Skin of body (tissue), 2 donors: ENCODE measurements around the gene KRT8. TPM values are rescaled to one million over a fixed set of nuclear protein-coding genes. Genes with fewer than 3 reads are reported as not detected.
"Not testable (repeated sequence)": the region's sequence is repeated elsewhere in the genome, so short reads cannot be mapped to it uniquely, and the experiment has no call there.

Experiments
- DNase-seq: peaks from one replicate; lab custom pipeline; 2025; lab: John Stamatoyannopoulos, UW
- total RNA-seq: library from RNA; depleted of rRNA; stranded (reverse); fragments of >200 nt; gene quantifications from one replicate; pipeline ENCODE4 v1.2.3, GENCODE V29; 2014

Gene KRT8
- total RNA-seq, 1 donor from 2014 or later: 16.2 TPM

DNA sequence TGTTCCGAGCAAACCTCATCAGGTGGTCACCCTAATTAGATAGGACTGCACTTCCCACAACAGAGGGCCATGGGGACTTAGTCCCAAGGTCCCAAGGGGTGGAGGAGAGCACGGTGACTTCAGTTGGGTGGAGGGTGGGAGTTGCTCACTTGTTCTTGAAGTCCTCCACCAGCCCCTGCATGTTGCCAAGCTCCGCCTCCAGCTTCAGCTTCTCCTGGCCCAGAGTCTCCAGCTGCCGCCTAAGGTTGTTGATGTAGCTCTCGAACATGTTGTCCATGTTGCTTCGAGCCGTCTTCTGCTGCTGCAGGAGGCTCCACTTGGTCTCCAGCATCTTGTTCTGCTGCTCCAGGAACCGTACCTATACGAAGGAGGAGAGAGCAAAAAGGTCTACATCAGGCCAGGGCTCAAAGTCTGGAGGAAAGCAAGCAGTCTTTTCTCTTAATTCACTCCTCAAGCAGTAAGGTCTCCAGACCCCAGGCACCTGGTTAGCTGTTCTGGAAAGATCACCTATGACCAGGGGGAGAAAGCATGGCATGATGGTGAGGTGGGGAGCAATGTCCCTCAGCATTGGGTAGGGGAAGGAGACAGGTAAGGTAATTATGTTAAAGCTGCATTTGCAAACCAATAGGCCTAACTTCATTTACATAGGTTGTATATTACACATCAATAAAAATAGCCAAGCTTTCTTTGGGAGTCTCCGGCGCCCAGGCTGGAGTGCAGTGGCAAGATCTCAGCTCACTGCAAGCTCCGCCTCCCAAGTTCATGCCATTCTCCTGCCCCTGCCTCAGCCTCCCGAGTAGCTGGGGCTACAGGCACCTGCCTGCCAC lies 2.9 kb downstream of the KRT8 start:
- DNase-seq: no peak

- DNase-seq: no peak
These were observed 3.8 kb downstream of the KRT8 start for GRCh38 chr12:52900896-52901714.

DNA sequence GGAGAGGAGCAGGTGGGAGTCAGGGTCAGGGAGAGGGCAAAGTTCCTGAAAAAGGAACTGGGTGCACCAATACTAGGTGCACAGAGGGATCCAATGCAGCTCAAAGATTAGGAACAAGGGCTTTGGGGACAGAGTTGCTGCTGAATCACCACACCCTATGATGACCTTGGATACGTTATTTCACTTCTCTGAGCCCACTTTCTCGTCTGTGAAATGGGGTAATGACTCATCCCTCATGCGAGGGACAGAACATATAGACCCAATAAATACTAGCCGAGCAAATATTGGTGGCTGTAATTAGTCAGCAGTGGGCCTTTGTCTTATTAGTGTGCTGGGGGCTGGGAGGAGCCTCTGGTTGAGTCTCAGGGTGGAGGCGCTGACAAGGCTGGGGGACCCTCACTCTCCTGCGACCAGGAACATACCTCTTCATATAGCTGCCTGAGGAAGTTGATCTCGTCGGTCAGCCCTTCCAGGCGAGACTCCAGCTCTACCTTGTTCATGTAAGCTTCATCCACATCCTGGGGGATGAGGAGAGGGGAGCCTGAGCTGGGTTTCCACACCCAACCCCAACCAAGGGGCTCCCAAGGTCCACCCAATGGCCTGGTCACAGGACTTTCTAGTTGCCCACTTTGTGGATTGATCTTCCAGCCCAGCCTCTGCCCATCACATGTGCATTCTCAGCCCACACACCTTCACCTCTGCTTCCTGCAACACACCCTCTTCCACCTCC lies 4.5 kb downstream of the KRT8 start:
- no peak for DNase-seq

GRCh38 chr12:52899338-52900035 lies 5.4 kb downstream of the KRT8 start:
- DNase-seq: no peak

DNA sequence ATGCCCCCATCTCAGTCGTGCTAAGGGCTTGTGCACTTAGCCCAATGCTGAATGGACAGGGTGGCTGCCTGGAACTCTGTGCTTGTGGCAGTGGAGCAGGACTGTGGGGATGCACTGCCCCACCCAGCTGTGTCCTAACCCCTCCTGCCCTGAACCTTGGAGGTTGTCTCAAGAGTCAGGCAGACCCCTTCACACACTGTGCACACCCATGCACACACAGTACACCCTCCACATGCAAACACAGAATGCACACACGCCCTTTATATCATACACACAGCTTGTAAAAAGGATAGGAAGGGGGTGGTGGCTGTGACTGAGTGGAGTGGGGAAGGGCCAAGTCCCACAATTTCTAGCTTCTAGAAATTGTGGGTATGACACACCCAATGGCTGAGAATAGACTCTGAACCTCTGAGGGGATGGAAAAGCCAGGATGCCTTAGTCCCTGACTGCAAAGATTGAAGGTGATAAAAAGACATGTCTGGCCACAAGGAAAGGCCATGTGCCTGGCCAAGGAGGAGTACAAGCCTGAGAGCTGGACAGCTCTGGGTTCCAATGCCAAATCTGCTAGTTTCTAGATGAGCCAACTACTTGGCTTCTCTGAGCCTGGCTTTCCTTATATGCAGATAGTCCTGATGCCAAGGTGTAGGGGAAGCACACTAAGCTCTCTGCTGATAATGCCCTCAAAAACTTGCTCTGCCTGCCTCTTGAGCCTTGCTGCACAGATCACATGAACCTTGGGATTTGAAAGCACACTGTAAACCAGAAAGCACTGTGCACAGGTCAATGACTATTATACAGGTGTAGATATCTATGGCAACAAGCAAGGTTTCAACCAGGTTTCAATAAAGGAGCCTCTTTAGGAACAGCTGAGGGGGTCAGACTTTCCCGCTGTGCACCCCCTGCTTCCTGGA lies 8.4 kb downstream of the KRT8 start:
- no peak for DNase-seq

GRCh38 chr12:52895726-52896189 lies 9.1 kb downstream of the KRT8 start:
- DNase-seq: no peak

DNA sequence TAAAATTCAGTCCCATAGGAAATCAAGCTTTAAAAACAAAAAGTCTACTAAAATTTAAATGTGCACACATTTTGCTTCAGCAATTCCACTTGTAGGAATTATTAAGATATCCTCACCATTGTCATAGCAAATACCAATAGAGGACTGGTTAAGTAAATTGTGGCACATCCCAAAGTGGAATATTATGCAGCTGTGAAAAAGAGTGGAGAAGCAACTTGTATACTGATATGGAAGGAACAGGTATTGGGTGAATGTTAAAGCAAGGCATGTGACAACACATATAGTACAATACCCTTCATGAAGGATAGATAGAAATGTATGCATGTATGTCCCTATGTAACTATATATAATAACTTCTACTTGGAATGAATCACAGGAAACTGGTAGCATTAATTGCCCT lies 11.9 kb downstream of the KRT8 start:
- DNase-seq: no peak

DNA sequence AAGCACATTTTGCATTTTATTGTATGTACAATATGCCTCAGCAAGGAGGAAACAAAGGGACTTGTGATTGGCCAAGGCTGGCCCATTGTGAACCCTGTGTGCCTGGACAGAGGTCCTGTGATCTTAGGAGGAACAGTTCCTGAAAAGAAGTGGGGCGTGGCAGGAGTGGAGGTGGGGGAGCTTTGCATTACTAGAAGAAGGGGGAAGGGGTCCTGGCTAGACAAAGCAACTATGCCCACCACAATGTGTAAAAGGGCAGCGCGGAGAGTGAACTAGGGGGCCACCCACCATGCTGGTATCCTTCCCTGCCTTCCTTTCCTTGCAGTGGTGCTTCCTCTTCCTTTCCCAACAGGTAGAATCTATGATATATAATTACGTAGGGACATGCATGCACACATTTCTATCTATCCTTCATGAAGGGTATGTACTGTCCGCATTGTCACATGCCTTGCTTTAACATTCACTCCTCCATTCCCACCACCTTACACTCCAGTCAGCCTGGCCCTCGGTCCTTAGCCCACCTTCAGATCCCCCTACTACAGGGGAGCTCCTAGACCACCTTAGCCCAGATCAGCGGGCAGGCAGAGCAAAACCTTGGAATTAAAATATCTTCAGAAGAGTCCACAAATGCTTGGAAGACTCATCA lies 12.5 kb downstream of the KRT8 start:
- DNase-seq: no peak

DNA sequence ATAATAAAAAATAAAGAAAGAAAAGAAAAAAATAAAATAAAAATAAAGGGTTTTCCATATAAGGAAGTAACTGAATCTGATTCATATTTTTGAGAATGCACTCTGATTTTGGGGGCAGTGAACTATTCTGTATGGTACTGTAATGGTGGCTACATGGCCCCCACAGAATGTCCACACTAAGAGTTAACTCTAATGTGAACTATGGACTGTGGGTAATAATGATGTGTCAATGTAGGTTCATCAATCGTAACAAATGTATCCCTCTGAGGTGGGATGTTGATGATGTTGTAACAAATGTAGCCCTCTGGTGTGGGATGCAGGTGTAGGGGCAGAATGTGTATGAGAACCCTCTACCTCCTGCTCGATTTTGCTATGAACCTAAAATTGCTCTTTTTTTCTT lies 13.8 kb downstream of the KRT8 start:
- DNase-seq: no peak

- DNase-seq: no peak
These were observed 14.5 kb downstream of the KRT8 start for GRCh38 chr12:52890417-52890816.

DNA sequence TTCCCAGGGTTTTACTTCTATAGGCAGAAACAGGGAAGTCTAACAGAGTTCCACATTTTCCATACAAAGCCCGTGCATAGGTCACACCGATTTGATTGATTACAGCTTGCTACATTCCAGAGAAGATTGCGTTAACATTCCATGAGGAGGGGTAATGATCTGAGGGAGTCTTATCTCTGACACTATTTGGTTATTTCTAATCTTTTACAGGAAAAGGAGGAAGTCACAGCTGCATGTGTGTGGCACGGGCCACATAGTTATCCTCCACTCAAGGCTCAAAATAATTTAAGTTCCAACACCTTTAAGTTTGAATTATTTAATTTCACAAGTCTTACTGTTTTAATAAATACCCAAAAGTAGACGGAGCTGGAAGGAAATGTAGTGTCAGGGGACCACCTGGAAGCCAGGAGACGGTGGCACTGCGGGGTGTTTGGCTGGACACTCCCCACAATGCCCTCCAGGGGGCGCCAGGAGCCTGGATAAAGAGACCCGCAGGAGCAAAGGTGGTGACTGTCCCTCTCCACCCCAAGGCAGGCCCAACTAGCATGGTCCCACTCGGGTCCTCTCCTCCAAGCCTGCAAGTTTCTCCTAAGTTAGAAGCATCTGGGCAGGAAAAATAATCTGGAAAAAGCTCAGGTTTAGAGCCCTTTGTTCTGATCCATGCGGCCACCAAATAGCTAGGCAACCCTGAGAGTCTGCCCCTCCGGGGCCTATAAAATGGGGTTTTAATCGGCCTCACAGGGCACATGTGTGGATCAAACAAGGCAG lies 20.2 kb downstream of the KRT8 start:
- DNase-seq: peak; percentile 49

DNA sequence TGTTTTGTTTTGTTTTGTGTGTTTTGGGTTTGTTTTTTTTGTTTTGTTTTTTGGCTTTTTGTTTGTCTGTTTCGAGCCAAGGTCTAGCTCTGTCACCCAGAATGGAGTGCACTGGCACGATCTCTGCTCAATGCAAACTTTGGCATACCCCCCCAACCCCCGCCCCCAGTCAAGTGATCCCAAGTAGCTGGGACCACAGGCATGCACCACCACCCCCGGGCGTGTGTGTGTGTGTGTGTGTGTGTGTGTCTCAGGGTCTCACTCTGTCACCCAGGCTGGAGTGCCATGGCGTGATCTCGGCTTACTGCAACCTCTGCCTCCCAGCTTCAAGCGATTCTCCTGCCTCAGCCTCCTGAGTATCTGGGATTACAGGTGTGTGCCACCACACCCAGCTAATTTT lies 24.4 kb downstream of the KRT8 start:
- not testable (repeated sequence) for DNase-seq

DNA sequence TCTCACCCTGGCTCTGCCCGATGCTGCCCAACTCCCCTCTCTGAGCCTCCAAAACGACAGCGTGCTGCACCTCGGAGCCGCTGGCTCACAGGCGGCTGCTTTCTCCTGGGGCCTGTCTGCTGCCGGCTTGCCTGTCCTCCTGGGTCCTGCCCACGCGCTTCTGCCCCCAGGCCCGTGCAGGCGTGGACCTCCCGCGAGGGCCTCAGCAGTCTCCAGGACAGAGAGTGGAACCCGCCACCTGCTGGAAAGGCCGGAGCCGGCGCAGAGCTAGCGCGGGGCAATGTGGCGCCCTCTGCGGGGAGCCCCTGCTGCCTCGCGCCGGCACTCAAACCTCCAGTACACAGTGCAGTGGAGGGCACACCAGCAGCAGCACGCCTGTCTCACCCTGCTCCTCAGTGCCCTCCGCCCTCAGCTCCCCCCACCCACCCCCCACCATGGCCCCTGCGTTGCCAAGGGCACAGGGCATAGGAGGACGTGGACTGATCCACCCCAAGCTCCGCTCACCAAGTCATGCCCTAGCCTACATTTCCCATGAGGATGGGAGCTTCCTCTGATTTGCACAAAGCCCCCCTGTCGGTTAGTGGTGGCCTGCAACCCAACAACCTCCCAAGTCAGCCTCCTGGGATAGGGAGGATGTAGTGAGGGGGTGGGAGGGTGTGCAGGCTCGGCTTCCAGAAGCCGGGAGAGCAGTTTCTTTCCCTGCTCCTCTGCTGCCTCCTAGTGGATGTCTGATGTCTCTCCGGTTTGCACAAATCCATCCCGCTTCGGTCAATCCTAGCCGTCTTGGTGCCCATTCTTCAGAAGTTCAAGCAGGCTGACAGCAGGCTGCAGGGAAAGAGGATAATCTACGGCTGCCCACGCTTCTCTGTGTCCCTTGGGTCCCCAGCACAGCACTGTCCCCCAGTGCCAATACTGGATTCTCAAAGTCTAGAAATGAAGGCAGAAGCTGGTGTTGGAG lies 25.2 kb downstream of the KRT8 start:
- DNase-seq: peak; percentile 75

DNA sequence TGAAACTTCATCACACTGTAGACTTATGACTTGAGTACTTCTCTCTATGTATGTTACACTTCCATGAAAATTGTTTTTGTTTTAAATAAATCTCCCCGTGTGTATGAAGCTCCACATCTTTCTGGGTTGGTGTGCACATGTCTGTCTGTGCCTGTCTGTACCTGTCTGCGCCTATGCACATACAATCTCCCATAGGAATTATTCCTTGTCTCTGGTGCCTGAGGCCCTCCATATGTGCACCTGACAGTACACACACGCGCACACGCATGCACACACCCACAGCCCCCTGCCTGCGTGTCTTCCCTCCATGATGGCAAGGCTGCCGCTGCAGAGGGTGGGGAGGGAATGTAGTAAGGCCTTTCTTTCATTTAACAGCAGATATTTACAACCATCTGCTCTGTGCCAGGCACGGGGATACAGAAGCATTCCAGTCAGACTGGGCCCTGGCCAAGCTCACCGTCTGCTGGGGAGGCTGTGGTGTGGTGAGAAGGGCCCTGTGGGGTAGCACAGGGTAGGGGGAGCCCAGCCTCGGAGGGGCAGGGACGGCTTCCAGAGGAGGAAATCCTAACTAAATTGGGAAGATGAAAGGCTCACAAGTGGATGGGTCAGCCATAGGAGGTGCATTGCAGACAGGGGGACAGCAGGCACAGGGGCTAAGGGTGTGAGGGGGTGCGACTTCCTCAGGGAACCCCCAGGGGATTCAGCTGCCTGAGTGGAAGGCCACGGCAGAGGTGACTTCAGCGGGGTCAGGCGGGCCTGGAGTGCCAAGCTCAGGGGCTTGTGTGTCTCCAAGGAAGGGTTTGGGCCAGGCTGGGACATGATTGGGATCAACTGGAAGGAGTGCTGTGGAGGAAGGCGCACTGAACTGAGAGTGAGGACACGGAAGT lies 26.1 kb downstream of the KRT8 start:
- DNase-seq: no peak

GRCh38 chr12:52877242-52877641 lies 27.6 kb downstream of the KRT8 start:
- DNase-seq: no peak

- DNase-seq: no peak
These were observed 28.5 kb downstream of the KRT8 start for GRCh38 chr12:52876372-52876771.
